Neural progenitor cell (in vitro differentiated cells): Measurements from ENCODE around the gene SCUBE3. TPM values are rescaled to one million over a fixed set of nuclear protein-coding genes. Genes with fewer than 3 reads are reported as not detected.

ENCODE experiments used
- DNase-seq: peaks from one replicate; pipeline ENCODE4 v3.0.0-alpha.2; 2016; ENCODE audit warnings: low spot score
- H2AFZ ChIP-seq: fragments of 200-600 bp; sonication (generic); replicated peaks from 2 replicates; pipeline ENCODE4 v1.6.1; 2016; ENCODE audit warnings: antibody characterized with exemption
- H3F3A ChIP-seq: fragments of 200-600 bp; sonication (generic); 2 replicates; pipeline ENCODE4 v1.6.1; 2016; ENCODE audit warnings: antibody characterized with exemption, low read depth
- H3K27ac ChIP-seq: fragments of 200-600 bp; sonication (generic); 2 replicates; pipeline ENCODE4 v1.5.1; 2016; ENCODE audit warnings: mild to moderate bottlenecking
- H3K27me3 ChIP-seq: fragments of 200-600 bp; sonication (generic); 2 replicates; pipeline ENCODE4 v1.6.1; 2016; ENCODE audit warnings: mild to moderate bottlenecking, moderate library complexity
- H3K36me3 ChIP-seq: fragments of 200-600 bp; sonication (generic); 2 replicates; pipeline ENCODE4 v1.5.1; 2016
- H3K4me1 ChIP-seq: fragments of 200-600 bp; sonication (generic); 2 replicates; pipeline ENCODE4 v1.6.1; 2016; ENCODE audit warnings: mixed run types
- H3K4me2 ChIP-seq: fragments of 200-600 bp; sonication (generic); 2 replicates; pipeline ENCODE4 v1.6.1; 2016
- H3K4me3 ChIP-seq: fragments of 200-600 bp; sonication (generic); 2 replicates; pipeline ENCODE4 v1.5.1; 2016
- H3K79me2 ChIP-seq: fragments of 200-600 bp; sonication (generic); 2 replicates; pipeline ENCODE4 v1.6.1; 2016; ENCODE audit warnings: low read depth
- H3K9ac ChIP-seq: fragments of 200-600 bp; sonication (generic); 2 replicates; pipeline ENCODE4 v1.6.1; 2016
- H3K9me3 ChIP-seq: fragments of 200-600 bp; sonication (generic); 2 replicates; pipeline ENCODE4 v1.5.1; 2016; ENCODE audit warnings: low read depth
- H4K20me1 ChIP-seq: fragments of 200-600 bp; sonication (generic); 2 replicates; pipeline ENCODE4 v1.6.1; 2016; ENCODE audit warnings: low read depth
- H3K27ac Mint-ChIP-seq: 3 replicates; pipeline ENCODE4 v1.8.0; 2021; ENCODE audit warnings: mixed read lengths
- H3K27me3 Mint-ChIP-seq: 2 replicates; pipeline ENCODE4 v1.8.0; 2022; ENCODE audit warnings: low read depth, mild to moderate bottlenecking, inconsistent platforms, moderate library complexity, mixed read lengths; ENCODE audit not compliant: insufficient read depth
- H3K36me3 Mint-ChIP-seq: 3 replicates; pipeline ENCODE4 v1.8.0; 2021; ENCODE audit warnings: mixed read lengths
- H3K4me1 Mint-ChIP-seq: 3 replicates; pipeline ENCODE4 v1.8.0; 2021; ENCODE audit warnings: mixed read lengths
- H3K4me3 Mint-ChIP-seq: 3 replicates; pipeline ENCODE4 v1.8.0; 2021; ENCODE audit warnings: mild to moderate bottlenecking, moderate library complexity, mixed read lengths
- H3K9me3 Mint-ChIP-seq: 3 replicates; pipeline ENCODE4 v1.8.0; 2020; ENCODE audit warnings: mixed read lengths
- EZH2 ChIP-seq: fragments of 200-600 bp; sonication (generic); IDR thresholded peaks from 2 replicates; pipeline ENCODE4 v1.6.1; 2017; ENCODE audit warnings: antibody characterized with exemption, mild to moderate bottlenecking, moderate library complexity
- EZH2phosphoT487 ChIP-seq: fragments of 200-600 bp; sonication (generic); IDR thresholded peaks from 2 replicates; pipeline ENCODE4 v1.6.1; 2017; ENCODE audit warnings: antibody characterized with exemption
- total RNA-seq: library from RNA; depleted of rRNA; stranded (reverse); fragments of >200 nt; gene quantifications from 2 replicates; pipeline ENCODE4 v1.2.3, GENCODE V29; 2015; ENCODE audit warnings: low replicate concordance
- TF ChIP-seq, protein P1 (sequence below): fragments of 200-600 bp; sonication (generic); IDR thresholded peaks from 2 replicates; pipeline ENCODE4 v1.5.1; 2017; ENCODE audit warnings: antibody characterized with exemption, mild to moderate bottlenecking

The SCUBE3 gene
- total RNA-seq, 1 donor from 2014 or later = 11.4 TPM

DNA sequence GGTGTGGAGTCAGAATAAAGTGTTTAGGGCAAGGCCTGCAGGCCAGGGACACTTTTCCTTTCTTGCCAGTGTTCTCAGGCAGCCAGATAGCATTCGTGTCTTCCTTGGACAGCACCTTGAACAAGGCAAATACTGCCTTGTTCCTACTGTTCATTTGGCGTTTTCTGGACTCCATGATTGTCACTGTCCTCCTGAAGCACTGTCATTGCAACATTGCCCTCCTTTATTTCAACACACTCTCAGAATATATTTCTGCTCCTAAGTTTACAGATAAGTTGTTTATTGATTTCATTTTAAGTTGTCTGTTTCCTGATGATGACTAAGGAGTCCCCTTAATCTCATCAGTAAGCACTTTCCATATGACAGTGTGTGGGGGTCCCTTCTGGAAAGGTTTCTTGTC lies 68.7 kb downstream of the SCUBE3 start:
- Histone ChIP-seq H3K36me3 (no peaks in the 10 kb centered on the region), H3K4me1 (no peaks in the 10 kb centered on the region), H4K20me1 (no peaks in the 10 kb centered on the region), H3F3A (no peaks in the 10 kb centered on the region), H3K27me3 (no peaks in the 10 kb centered on the region), H2AFZ (no peak overlapping the region), H3K4me2 (no peak overlapping the region), H3K9ac (no peak overlapping the region), H3K27ac (no peak overlapping the region), H3K79me2 (no peaks in the 10 kb centered on the region), H3K9me3 (no peaks in the 10 kb centered on the region), H3K4me3 (no peak overlapping the region)
- TF ChIP-seq EZH2phosphoT487 (no peak), EZH2 (no peak)
- TF ChIP-seq, protein P1, sequence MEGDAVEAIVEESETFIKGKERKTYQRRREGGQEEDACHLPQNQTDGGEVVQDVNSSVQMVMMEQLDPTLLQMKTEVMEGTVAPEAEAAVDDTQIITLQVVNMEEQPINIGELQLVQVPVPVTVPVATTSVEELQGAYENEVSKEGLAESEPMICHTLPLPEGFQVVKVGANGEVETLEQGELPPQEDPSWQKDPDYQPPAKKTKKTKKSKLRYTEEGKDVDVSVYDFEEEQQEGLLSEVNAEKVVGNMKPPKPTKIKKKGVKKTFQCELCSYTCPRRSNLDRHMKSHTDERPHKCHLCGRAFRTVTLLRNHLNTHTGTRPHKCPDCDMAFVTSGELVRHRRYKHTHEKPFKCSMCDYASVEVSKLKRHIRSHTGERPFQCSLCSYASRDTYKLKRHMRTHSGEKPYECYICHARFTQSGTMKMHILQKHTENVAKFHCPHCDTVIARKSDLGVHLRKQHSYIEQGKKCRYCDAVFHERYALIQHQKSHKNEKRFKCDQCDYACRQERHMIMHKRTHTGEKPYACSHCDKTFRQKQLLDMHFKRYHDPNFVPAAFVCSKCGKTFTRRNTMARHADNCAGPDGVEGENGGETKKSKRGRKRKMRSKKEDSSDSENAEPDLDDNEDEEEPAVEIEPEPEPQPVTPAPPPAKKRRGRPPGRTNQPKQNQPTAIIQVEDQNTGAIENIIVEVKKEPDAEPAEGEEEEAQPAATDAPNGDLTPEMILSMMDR = no peak
- Mint-ChIP-seq H3K27me3 (no peaks in the 10 kb centered on the region), H3K4me3 (no peak overlapping the region), H3K36me3 (peaks cover 17% of the 10 kb centered on the region), H3K4me1 (peaks cover 12% of the 10 kb centered on the region), H3K27ac (no peak overlapping the region), H3K9me3 (no peaks in the 10 kb centered on the region)
- no peak for DNase-seq

DNA sequence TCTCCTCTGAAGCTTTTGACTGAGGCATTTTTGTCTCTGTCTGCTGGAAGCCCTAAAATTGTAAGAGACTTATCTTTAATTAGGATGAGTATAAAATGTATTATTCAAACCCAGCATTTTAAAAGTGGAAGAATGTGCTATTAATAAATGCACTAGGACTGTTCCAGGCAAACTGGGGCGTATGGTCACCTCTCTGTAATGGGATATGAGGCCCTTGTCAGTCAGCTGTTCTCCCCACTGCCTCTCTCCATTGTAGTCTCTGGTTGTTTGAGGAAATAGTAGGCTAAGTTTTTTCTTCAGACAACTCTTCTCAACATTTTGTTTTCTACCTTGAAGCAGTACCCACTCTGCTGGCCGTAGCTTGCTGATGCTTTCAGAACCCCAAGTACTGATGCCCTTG lies 69.6 kb downstream of the SCUBE3 start:
- Histone ChIP-seq H3K36me3 (no peaks in the 10 kb centered on the region), H3K4me1 (no peaks in the 10 kb centered on the region), H3K27ac (no peak overlapping the region), H2AFZ (no peak overlapping the region), H3K4me3 (no peak overlapping the region), H3K27me3 (no peaks in the 10 kb centered on the region), H3K79me2 (no peaks in the 10 kb centered on the region), H4K20me1 (no peaks in the 10 kb centered on the region), H3F3A (no peaks in the 10 kb centered on the region), H3K4me2 (no peak overlapping the region), H3K9me3 (no peaks in the 10 kb centered on the region), H3K9ac (no peak overlapping the region)
- TF ChIP-seq EZH2 = no peak
- TF ChIP-seq, protein P1 = no peak
- TF ChIP-seq EZH2phosphoT487 = no peak
- Mint-ChIP-seq H3K27ac (no peak overlapping the region), H3K4me1 (peaks cover 16% of the 10 kb centered on the region), H3K4me3 (no peak overlapping the region), H3K27me3 (no peaks in the 10 kb centered on the region), H3K36me3 (peaks cover 19% of the 10 kb centered on the region), H3K9me3 (no peaks in the 10 kb centered on the region)
- no peak for DNase-seq

DNA sequence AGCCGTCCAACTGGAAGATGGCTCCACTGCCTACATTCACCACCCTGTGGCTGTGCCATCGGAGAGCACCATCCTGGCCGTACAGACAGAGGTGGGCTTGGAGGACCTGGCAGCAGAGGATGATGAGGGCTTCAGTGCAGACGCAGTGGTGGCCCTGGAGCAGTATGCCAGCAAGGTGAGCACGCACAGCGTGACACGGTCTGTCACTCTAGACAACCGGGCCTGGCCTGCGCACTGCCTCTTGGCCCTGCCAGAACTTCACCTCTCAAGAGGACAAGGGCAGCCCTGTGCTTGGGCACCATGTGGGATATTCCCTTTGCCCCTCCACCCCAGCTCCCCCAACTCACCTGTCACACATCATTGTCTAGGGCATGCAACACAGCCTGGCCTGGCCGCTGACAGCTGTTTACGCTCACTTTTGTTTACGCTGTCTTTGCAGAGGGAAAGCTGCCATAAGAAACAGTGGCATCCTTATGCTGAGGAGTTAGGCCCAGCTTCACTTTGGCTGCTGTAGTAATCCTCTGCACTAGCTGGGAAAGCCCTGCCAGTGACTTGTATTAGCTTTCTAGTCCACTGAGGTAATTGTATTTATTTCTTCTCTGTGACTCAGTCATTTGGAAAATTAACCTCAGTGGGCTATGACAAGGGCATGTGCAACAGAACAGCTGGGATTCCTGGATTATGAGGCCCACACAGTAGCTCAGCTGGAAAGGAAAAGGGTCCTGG lies 74.1 kb downstream of the SCUBE3 start:
- Histone ChIP-seq H3K36me3 (no peaks in the 10 kb centered on the region), H3K79me2 (no peaks in the 10 kb centered on the region), H2AFZ (no peak overlapping the region), H3F3A (no peaks in the 10 kb centered on the region), H3K9me3 (no peaks in the 10 kb centered on the region), H4K20me1 (no peaks in the 10 kb centered on the region), H3K4me3 (no peak overlapping the region), H3K27me3 (no peaks in the 10 kb centered on the region), H3K4me1 (no peaks in the 10 kb centered on the region), H3K9ac (no peak overlapping the region), H3K4me2 (no peak overlapping the region), H3K27ac (no peak overlapping the region)
- peaks cover 7% of the 10 kb centered on the region for H3K4me1 Mint-ChIP-seq
- H3K9me3 Mint-ChIP-seq = no peaks in the 10 kb centered on the region
- DNase-seq = no peak
- peaks cover 25% of the 10 kb centered on the region for H3K36me3 Mint-ChIP-seq
- no peak overlapping the region for H3K4me3 Mint-ChIP-seq
- no peak for TF ChIP-seq EZH2phosphoT487
- TF ChIP-seq, protein P1 = no peak
- no peak for TF ChIP-seq EZH2
- H3K27me3 Mint-ChIP-seq = no peaks in the 10 kb centered on the region
- no peak overlapping the region for H3K27ac Mint-ChIP-seq
